ENCODE results near the gene NDUFA7. TPM values are rescaled to one million over a fixed set of nuclear protein-coding genes. Genes with fewer than 3 reads are reported as not detected.

NDUFA7 gene
- 30.6 and 37.2 TPM in 2 replicates for total RNA-seq

GRCh38 chr19:8321067-8321985 lies at the start of gene NDUFA7, which contains the start of gene RPS28:
TSS of gene NDUFA7 (minus strand) at chr19:8321375. CDS start at chr19:8321358, 17 bp downstream.
TSS of gene RPS28 (plus strand) at chr19:8321496. CDS start at chr19:8321531, 35 bp downstream.

DNA sequence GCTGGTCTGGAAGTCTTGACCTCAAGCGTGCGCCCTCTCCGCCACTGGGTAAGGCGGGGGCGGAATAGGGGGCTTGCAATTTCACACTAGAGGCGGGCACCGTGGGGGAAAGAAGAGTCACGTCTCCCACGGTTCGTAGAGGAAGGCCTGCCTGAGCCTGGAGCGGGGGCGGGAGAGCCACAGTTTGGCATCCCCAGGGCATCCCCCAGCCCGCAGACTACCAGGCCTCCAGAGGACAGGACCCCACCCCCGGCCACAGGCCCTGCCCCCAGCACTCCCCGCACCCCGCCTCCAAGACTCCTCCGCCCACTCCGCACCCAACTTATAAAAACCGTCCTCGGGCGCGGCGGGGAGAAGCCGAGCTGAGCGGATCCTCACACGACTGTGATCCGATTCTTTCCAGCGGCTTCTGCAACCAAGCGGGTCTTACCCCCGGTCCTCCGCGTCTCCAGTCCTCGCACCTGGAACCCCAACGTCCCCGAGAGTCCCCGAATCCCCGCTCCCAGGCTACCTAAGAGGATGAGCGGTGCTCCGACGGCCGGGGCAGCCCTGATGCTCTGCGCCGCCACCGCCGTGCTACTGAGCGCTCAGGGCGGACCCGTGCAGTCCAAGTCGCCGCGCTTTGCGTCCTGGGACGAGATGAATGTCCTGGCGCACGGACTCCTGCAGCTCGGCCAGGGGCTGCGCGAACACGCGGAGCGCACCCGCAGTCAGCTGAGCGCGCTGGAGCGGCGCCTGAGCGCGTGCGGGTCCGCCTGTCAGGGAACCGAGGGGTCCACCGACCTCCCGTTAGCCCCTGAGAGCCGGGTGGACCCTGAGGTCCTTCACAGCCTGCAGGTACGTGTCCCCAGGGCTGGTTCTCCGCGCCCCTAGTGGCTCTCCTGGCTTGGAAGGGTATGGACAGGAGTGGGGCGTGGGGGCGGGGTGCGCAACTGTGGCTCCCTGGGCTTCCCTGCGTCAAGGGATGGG lies 42.9 kb upstream of the NDUFA7 start, which contains the start of gene ANGPTL4:
Gene ANGPTL4 (plus strand): TSS at position 353 of the 969 bp plus-strand sequence. CDS start 167 bp downstream, at position 520.

DNA sequence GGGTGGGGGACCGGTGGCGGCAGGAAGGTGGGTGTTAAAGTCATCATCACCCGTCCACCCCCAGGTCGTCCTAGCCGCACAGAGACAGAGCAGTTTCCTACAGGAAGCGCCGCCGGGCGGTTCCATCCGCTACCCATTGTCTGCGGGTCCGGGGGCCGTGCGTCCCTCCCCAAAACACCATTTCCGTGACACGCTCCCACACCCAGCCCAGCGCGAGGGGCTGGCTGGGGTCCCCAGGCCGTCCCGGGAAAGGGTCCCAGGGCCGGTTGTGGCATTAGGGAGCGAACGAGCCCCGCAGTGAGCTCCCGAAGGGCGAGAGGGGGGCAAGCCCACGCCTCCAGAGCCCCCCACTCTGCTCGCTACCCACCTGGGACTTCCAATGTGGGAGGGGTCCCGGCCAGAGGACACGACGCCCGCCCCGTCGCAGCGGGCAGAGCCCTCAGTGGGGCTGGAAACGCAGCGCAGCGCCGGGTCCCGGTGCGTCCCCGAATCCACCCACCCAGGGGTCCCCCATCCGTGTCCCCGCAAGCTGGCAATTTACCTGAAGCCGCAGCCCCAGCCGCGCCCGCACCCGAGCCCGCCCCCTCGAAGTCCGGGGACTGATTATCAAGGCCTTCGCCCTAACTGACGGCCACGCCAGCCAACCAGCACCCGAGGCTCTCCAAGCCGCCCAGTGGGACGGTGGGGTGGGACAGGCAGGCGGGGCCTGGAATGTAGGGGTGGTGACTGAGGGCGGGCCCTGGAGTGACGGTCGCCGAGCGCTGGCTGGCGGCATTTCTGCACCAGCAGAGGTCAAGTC lies 21.7 kb upstream of the NDUFA7 start, which contains the start of gene KANK3:
Gene KANK3 (minus strand): TSS at position 579 of the 799 bp plus-strand sequence. CDS start 5,434 bp downstream, outside the sequence.

GRCh38 chr19:8307965-8308866 lies 13.0 kb downstream of the NDUFA7 start, which contains the start of gene CD320:
TSS of gene CD320 (minus strand) at chr19:8308358. CDS start at chr19:8308290, 68 bp downstream.

Other genes starting within 250 kb of the NDUFA7 start
- gene FBN3, start 171.8 kb downstream of the NDUFA7 start, total RNA-seq, result not detected in 2 replicates
- 1.8 and 2.5 TPM in 2 replicates for gene CERS4, start 112.0 kb downstream of the NDUFA7 start, total RNA-seq
- gene CD320, start 13.0 kb downstream of the NDUFA7 start, total RNA-seq, result 28.0 and 31.7 TPM in 2 replicates
- gene RPS28, start 121 bp upstream of the NDUFA7 start, total RNA-seq, result 625 and 752 TPM in 2 replicates
- 19.3 and 35.2 TPM in 2 replicates for gene KANK3, start 21.9 kb upstream of the NDUFA7 start, total RNA-seq
- gene ANGPTL4, start 42.8 kb upstream of the NDUFA7 start, total RNA-seq, result 21.4 and 262 TPM in 2 replicates
- 60.2 and 82.3 TPM in 2 replicates for gene RAB11B, start 69.0 kb upstream of the NDUFA7 start, total RNA-seq
- 89.6 and 160 TPM in 2 replicates for gene MARCHF2, start 91.9 kb upstream of the NDUFA7 start, total RNA-seq
- 79.4 and 116 TPM in 2 replicates for gene HNRNPM, start 123.6 kb upstream of the NDUFA7 start, total RNA-seq
- not detected in 2 replicates for gene PRAM1, start 181.3 kb upstream of the NDUFA7 start, total RNA-seq
- gene ZNF414, start 192.8 kb upstream of the NDUFA7 start, total RNA-seq, result 2.7 and 5.9 TPM in 2 replicates

All from endothelial cell of coronary artery (primary cell).